Lung (tissue), 12 donors: Measurements from ENCODE around the gene EEA1. TPM values are rescaled to one million over a fixed set of nuclear protein-coding genes. Genes with fewer than 3 reads are reported as not detected.

Source experiments
- ATAC-seq: fragments of 200-7000 bp; cut with Tn5 transposase; one replicate; pipeline ENCODE4 v1.9.1; 2020; ENCODE audit warnings: moderate number of reproducible peaks; ENCODE audit not compliant: insufficient read depth, low FRiP score
- DNase-seq, 3 donors: peaks; one replicate each; pipeline ENCODE4 v3.0.0-alpha.2; 2013 to 2017
- H3K27ac ChIP-seq, 2 donors: one replicate each; pipeline ENCODE4 v1.5.1; 2013; ENCODE audit warnings: mild to moderate bottlenecking in 2 of 2, moderate library complexity in 2 of 2, control low read depth in 1 of 2, inconsistent platforms in 1 of 2, low read depth in 1 of 2, low read length in 1 of 2
- H3K27me3 ChIP-seq, 3 donors: one replicate each; pipeline ENCODE4 v1.5.1; 2013; ENCODE audit warnings: low read length in 2 of 3; ENCODE audit not compliant: control insufficient read depth in 3 of 3, insufficient read depth in 3 of 3
- H3K36me3 ChIP-seq, 4 donors: one replicate each; pipeline ENCODE4 v1.5.1; 2013; ENCODE audit warnings: low read length in 4 of 4, mild to moderate bottlenecking in 1 of 4, moderate library complexity in 1 of 4; ENCODE audit not compliant: control insufficient read depth in 4 of 4, insufficient read depth in 4 of 4
- H3K4me1 ChIP-seq, 5 donors: one replicate each; pipeline ENCODE4 v1.5.1; 2013; ENCODE audit warnings: low read length in 5 of 5, mild to moderate bottlenecking in 2 of 5, moderate library complexity in 1 of 5; ENCODE audit not compliant: control insufficient read depth in 5 of 5, insufficient read depth in 5 of 5
- H3K4me3 ChIP-seq: one replicate; pipeline ENCODE4 v1.5.1; 2013; ENCODE audit warnings: mild to moderate bottlenecking, control low read depth, moderate library complexity
- H3K9ac ChIP-seq, 2 donors: one replicate each; pipeline ENCODE4 v1.5.1; 2013; ENCODE audit warnings: low read length in 2 of 2, control low read depth in 1 of 2; ENCODE audit not compliant: insufficient read depth in 1 of 2
- H3K9me3 ChIP-seq, 4 donors: one replicate each; pipeline ENCODE4 v1.5.1; 2013; ENCODE audit warnings: low read length in 3 of 4, mild to moderate bottlenecking in 1 of 4, moderate library complexity in 1 of 4; ENCODE audit not compliant: control insufficient read depth in 4 of 4, insufficient read depth in 3 of 4
- WGBS, 2 donors: extraction: QIAGEN DNeasy Blood & Tissue Kit; methylation state at CpG; one replicate each; pipeline ENCODE4 v1.1.7; 2013; 5-methylcytosine and 5-hydroxymethylcytosine counted together
- polyA plus RNA-seq, 2 donors: library from polyadenylated mRNA; stranded (reverse); fragments of 200-250 nt; gene quantifications; one replicate each; pipeline ENCODE4 v1.2.1, GENCODE V29; 2013
- total RNA-seq, 2 donors: library from RNA; depleted of rRNA in 1 of 2; stranded (reverse); fragments of >200 nt in 1 of 2; gene quantifications; one replicate each; pipeline ENCODE4 v1.2.1, GENCODE V29; 2014 to 2021
- TF ChIP-seq, protein P1 (sequence below): IDR thresholded peaks from 2 replicates; pipeline ENCODE4 v1.5.1; 2012; ENCODE audit warnings: mild to moderate bottlenecking; ENCODE audit errors: control extremely low read depth, extremely low read depth
- donor health status: control.
- donor health status: control.
- donor health status: Bipolar disorder and iron deficiency.
- donor health status: healthy.
- donor health status: DM: yes; HTN: yes; CAD: no.

EEA1 gene
- total and polyA plus RNA-seq, 4 donors: 3.7 to 37.0 (median 15.8) TPM

- H3K27ac ChIP-seq: peak overlapping the region in 1 of 2 donors; percentile 21
- no peak for ATAC-seq
- 97% methylated on average over 1 of the region's 1 CpG for WGBS, 2 donors
Observed at GRCh38 chr12:92786045-92786444, 143.1 kb downstream of the EEA1 start.

GRCh38 chr12:92785563-92785950 is 143.5 kb downstream of the EEA1 start:
- TF ChIP-seq, protein P1, sequence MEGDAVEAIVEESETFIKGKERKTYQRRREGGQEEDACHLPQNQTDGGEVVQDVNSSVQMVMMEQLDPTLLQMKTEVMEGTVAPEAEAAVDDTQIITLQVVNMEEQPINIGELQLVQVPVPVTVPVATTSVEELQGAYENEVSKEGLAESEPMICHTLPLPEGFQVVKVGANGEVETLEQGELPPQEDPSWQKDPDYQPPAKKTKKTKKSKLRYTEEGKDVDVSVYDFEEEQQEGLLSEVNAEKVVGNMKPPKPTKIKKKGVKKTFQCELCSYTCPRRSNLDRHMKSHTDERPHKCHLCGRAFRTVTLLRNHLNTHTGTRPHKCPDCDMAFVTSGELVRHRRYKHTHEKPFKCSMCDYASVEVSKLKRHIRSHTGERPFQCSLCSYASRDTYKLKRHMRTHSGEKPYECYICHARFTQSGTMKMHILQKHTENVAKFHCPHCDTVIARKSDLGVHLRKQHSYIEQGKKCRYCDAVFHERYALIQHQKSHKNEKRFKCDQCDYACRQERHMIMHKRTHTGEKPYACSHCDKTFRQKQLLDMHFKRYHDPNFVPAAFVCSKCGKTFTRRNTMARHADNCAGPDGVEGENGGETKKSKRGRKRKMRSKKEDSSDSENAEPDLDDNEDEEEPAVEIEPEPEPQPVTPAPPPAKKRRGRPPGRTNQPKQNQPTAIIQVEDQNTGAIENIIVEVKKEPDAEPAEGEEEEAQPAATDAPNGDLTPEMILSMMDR: no peak
- WGBS, 2 donors: 92 to 98% methylated on average over 1 of the region's 1 CpG
- H3K27ac ChIP-seq: no peak overlapping the region
- H3K27me3 ChIP-seq: no peaks in the 10 kb centered on the region
- no peaks in the 10 kb centered on the region for H3K4me1 ChIP-seq
- H3K9me3 ChIP-seq: no peaks in the 10 kb centered on the region
- peaks cover 0 to 12% (median 3%) of the 10 kb centered on the region in 4 donors for H3K36me3 ChIP-seq
- no peak for DNase-seq
- H3K4me3 ChIP-seq: no peak overlapping the region
- no peak overlapping the region for H3K9ac ChIP-seq
- no peak for ATAC-seq

More at GRCh38 chr12:92786045-92786444, 143.1 kb downstream of the EEA1 start:
- Histone ChIP-seq H3K9ac (no peak overlapping the region), H3K4me3 (no peak overlapping the region), H3K9me3 (no peaks in the 10 kb centered on the region), H3K4me1 (no peaks in the 10 kb centered on the region), H3K36me3 (peaks cover 0 to 12% (median 3%) of the 10 kb centered on the region in 4 donors), H3K27me3 (no peaks in the 10 kb centered on the region)
- no peak for DNase-seq
- TF ChIP-seq, protein P1: no peak

DNA sequence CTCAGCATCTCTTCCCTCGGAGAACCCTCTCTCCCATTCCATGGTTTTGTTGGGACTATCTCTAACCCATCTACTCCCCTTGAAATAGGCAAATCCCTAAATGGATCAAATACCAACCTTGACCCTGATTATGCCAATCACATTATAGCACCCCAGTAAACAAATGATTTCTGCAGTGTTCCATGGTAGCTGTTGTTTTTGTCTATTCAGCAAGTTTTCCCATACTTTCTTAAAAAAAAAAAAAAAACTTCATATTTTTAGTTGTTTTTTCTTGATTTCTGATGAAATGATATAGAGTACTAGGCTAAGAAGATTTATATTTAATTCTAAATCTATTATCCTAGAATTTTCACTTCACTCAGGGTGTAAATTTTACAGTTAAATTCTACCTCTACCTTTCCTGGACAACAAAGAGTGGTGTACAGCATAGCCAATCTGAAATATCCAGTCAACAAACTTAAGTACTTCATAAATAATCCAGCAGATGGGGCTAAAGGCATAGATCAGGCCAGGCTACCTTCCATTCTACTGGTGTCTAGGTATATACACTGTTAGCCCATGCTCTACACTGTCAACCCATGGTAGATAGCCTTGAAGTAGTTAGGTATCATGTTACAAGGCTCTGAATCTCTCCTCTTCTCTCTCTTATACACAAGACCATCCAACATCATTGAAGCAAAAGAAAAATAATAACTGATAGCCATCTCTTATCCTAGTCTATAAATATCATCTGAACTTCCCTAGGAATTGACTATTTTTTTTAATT is 144.1 kb downstream of the EEA1 start:
- Histone ChIP-seq H3K27ac (no peak overlapping the region), H3K4me3 (no peak overlapping the region), H3K9ac (no peak overlapping the region), H3K36me3 (peaks cover 0 to 12% (median 3%) of the 10 kb centered on the region in 4 donors), H3K4me1 (no peaks in the 10 kb centered on the region), H3K9me3 (no peaks in the 10 kb centered on the region), H3K27me3 (no peaks in the 10 kb centered on the region)
- DNase-seq (peak in 2 of 3 donors; percentile 63 to 69), ATAC-seq (peak; percentile 72)
- TF ChIP-seq, protein P1: peak; percentile 59
- WGBS, 2 donors: 69 to 78% methylated on average over 1 of the region's 1 CpG
